ENCODE measurements around the gene PTPRA.

The PTPRA gene

DNA sequence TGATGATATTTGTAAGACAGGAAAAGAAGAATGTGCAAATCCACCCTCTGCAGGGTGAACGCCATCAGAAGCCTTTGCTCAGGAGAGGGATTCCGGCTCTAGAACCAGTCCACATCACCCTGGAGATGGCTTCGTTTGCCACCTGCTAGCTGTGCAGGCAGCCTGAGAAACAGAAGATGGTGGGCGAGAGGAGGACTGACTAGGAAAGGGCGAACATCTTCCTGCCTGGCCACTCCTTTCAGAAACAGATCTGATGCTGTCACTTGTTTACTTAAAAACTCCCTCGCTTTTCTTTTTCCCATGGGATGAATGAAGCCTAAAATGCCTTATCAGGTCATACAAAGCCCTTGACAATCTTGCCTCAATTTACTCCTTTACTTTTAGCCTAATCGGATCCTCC, 1.2 kb downstream of the PTPRA start:
- Histone ChIP-seq H3K4me1 (peaks cover 46 to 66% (median 55%) of the 10 kb centered on the region in 10 experiments), H3K9me3 (replicated peaks in 1 of 11) (no peaks in the 10 kb centered on the region), H3K27me3 (peaks cover 5 to 23% (median 19%) of the 10 kb centered on the region in 11 experiments; a peak in 19 of 22 replicates), H3K4me2 (peak overlapping the region; percentile 83 to 100 (median 97)), H3K27ac (peak overlapping the region in 9 of 11 experiments; percentile 89 to 98 (median 93); a peak in 11 of 22 replicates), H3K36me3 (peaks cover 0 to 43% (median 28%) of the 10 kb centered on the region in 11 experiments; a peak in 19 of 22 replicates), H3K9ac (peak overlapping the region; percentile 91 to 99 (median 95)), H4K20me1 (peaks cover 17 to 56% (median 49%) of the 10 kb centered on the region in 11 experiments; a peak in 21 of 22 replicates), H3K4me3 (peak overlapping the region; percentile 80 to 98 (median 90))
- no peak for TF ChIP-seq Cebpa-rat (IDR thresholded peaks at IDR 0.05)

GRCh38 chr20:2875690-2876203, 2.5 kb downstream of the PTPRA start:
- 0 out of 20 replicates have a peak overlapping the region, but pooled peaks of 1 of the 10 experiments have one; percentile 21 for H3K4me3 ChIP-seq
- H3K9me3 ChIP-seq (replicated peaks in 1 of 11) = no peaks in the 10 kb centered on the region
- no peak overlapping the region for H3K27ac ChIP-seq
- peaks cover 40 to 53% (median 46%) of the 10 kb centered on the region in 10 experiments for H3K4me1 ChIP-seq
- peak overlapping the region; percentile 83 to 100 (median 97) for H3K4me2 ChIP-seq
- no peak for TF ChIP-seq Cebpa-rat (IDR thresholded peaks at IDR 0.05)
- peaks cover 23 to 69% (median 61%) of the 10 kb centered on the region in 11 experiments; a peak in 21 of 22 replicates for H4K20me1 ChIP-seq
- H3K36me3 ChIP-seq = peaks cover 3 to 55% (median 31%) of the 10 kb centered on the region in 11 experiments; a peak in 20 of 22 replicates
- peaks cover 5 to 21% (median 19%) of the 10 kb centered on the region in 11 experiments; a peak in 19 of 22 replicates for H3K27me3 ChIP-seq
- H3K9ac ChIP-seq = peak overlapping the region in 2 of 11 experiments; percentile 93 to 95; a peak in 1 of 22 replicates

DNA sequence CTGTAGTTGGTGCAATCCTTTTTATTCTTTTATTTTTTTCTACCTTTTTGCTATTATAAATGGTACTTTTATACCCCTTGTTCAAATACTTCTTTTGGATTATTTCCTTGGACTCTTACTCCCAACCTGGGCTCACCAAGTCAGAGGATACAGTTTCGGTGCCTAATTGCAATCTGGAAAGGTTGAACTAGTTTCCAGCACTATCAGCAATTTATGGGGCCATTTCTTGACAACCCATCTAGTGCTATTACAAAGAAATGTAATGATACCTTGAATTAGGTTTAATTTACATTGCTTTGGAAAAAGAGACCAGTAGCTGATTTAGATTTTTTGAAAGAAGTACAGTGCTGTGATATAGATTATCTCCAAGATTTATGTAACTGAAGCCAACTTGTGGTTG, 5.2 kb downstream of the PTPRA start:
- no peak for TF ChIP-seq Cebpa-rat (IDR thresholded peaks at IDR 0.05)
- H3K4me2 ChIP-seq = no peak overlapping the region
- H3K27ac ChIP-seq = no peak overlapping the region
- H3K27me3 ChIP-seq = no peaks in the 10 kb centered on the region
- no peak overlapping the region for H3K9ac ChIP-seq
- no peaks in the 10 kb centered on the region for H3K9me3 ChIP-seq (replicated peaks in 1 of 11)
- H3K4me3 ChIP-seq = no peak overlapping the region
- peaks cover 40 to 91% (median 78%) of the 10 kb centered on the region in 11 experiments; a peak in 21 of 22 replicates for H4K20me1 ChIP-seq
- H3K36me3 ChIP-seq = peaks cover 5 to 78% (median 42%) of the 10 kb centered on the region in 11 experiments; a peak in 21 of 22 replicates
- H3K4me1 ChIP-seq = peaks cover 20 to 43% (median 26%) of the 10 kb centered on the region in 10 experiments

- H3K27me3 ChIP-seq = no peaks in the 10 kb centered on the region
- no peak overlapping the region for H3K4me3 ChIP-seq
- H3K9me3 ChIP-seq (replicated peaks in 1 of 11) = no peaks in the 10 kb centered on the region
- no peak for TF ChIP-seq Cebpa-rat (IDR thresholded peaks at IDR 0.05)
- H3K36me3 ChIP-seq = peaks cover 5 to 78% (median 42%) of the 10 kb centered on the region in 11 experiments; a peak in 21 of 22 replicates
- H3K27ac ChIP-seq = no peak overlapping the region
- peaks cover 42 to 92% (median 85%) of the 10 kb centered on the region in 11 experiments; a peak in 21 of 22 replicates for H4K20me1 ChIP-seq
- no peak overlapping the region for H3K4me2 ChIP-seq
- H3K9ac ChIP-seq = no peak overlapping the region
- peaks cover 20 to 49% (median 30%) of the 10 kb centered on the region in 10 experiments for H3K4me1 ChIP-seq
These were observed 5.9 kb downstream of the PTPRA start for GRCh38 chr20:2879146-2879545.

GRCh38 chr20:2880650-2881049, 7.4 kb downstream of the PTPRA start:
- Histone ChIP-seq H3K36me3 (peaks cover 5 to 82% (median 42%) of the 10 kb centered on the region in 11 experiments; a peak in 21 of 22 replicates), H3K27me3 (no peaks in the 10 kb centered on the region), H3K9me3 (replicated peaks in 1 of 11) (no peaks in the 10 kb centered on the region), H3K4me1 (peaks cover 14 to 51% (median 24%) of the 10 kb centered on the region in 10 experiments), H3K9ac (no peak overlapping the region), H3K4me3 (no peak overlapping the region), H3K27ac (no peak overlapping the region), H3K4me2 (no peak overlapping the region), H4K20me1 (peaks cover 37 to 92% (median 75%) of the 10 kb centered on the region in 11 experiments; a peak in 21 of 22 replicates)
- TF ChIP-seq Cebpa-rat (IDR thresholded peaks at IDR 0.05) = no peak

GRCh38 chr20:2883726-2884637, 10.7 kb downstream of the PTPRA start:
- Histone ChIP-seq H3K9me3 (replicated peaks in 1 of 11) (no peaks in the 10 kb centered on the region), H3K4me2 (peak overlapping the region in 9 of 11 experiments; percentile 3 to 61 (median 20); a peak in 10 of 22 replicates), H3K36me3 (peaks cover 0 to 52% (median 23%) of the 10 kb centered on the region in 11 experiments; a peak in 16 of 22 replicates), H4K20me1 (peaks cover 42 to 92% (median 70%) of the 10 kb centered on the region in 11 experiments; a peak in 20 of 22 replicates), H3K27ac (no peak overlapping the region), H3K4me1 (peaks cover 8 to 40% (median 24%) of the 10 kb centered on the region in 10 experiments), H3K4me3 (no peak overlapping the region), H3K9ac (no peak overlapping the region), H3K27me3 (no peaks in the 10 kb centered on the region)
- no peak for TF ChIP-seq Cebpa-rat (IDR thresholded peaks at IDR 0.05)

DNA sequence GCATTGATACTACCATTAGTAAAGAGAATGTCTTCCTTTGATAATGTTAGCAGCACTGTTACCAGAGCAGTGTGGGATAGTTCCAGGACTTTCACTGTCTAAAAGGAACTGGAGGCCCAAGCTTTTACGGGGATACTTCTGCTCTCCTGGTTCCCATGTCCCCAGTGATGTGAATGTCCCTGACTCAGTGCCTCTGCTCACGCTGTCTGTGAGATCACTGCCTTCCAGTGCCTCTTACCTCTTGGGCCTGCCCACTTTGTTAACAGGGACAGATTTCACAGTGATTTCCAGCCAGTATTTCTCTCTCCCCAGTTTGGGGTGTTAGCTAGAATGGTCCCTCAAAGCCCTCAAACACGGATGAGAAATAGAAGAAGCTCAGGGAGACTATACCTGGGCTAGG, 14.4 kb downstream of the PTPRA start:
- no peak for TF ChIP-seq Cebpa-rat (IDR thresholded peaks at IDR 0.05)
- Histone ChIP-seq H4K20me1 (peaks cover 17 to 94% (median 43%) of the 10 kb centered on the region in 11 experiments; a peak in 17 of 22 replicates), H3K9ac (no peak overlapping the region), H3K4me2 (peak overlapping the region in 2 of 11 experiments; percentile 4 to 15; a peak in 2 of 22 replicates), H3K4me3 (no peak overlapping the region), H3K4me1 (peaks cover 13 to 56% (median 41%) of the 10 kb centered on the region in 10 experiments), H3K36me3 (peaks cover 3 to 48% (median 15%) of the 10 kb centered on the region in 11 experiments; a peak in 19 of 22 replicates), H3K27ac (no peak overlapping the region), H3K9me3 (replicated peaks in 1 of 11) (peaks cover 0 to 18% (median 7%) of the 10 kb centered on the region in 11 experiments; a peak in 12 of 22 replicates), H3K27me3 (no peaks in the 10 kb centered on the region)

- Histone ChIP-seq H4K20me1 (peaks cover 15 to 92% (median 39%) of the 10 kb centered on the region in 11 experiments; a peak in 17 of 22 replicates), H3K9me3 (replicated peaks in 1 of 11) (peaks cover 0 to 24% (median 13%) of the 10 kb centered on the region in 11 experiments; a peak in 17 of 22 replicates), H3K4me3 (no peak overlapping the region), H3K27ac (no peak overlapping the region), H3K4me1 (peaks cover 13 to 56% (median 41%) of the 10 kb centered on the region in 10 experiments), H3K9ac (no peak overlapping the region), H3K4me2 (peak overlapping the region in 2 of 11 experiments; percentile 4 to 15; a peak in 1 of 22 replicates), H3K36me3 (peaks cover 3 to 51% (median 18%) of the 10 kb centered on the region in 11 experiments; a peak in 19 of 22 replicates), H3K27me3 (no peaks in the 10 kb centered on the region)
- TF ChIP-seq Cebpa-rat (IDR thresholded peaks at IDR 0.05) = no peak
These were observed 15.1 kb downstream of the PTPRA start for GRCh38 chr20:2888224-2888955.

Data from BLaER1 treated with 17β-estradiol and CSF1 and Interleukin-3, amounts not matched to agents 10 nM and 100 nM (cell line).